ENCODE measurements around the gene MICU1.

DNA sequence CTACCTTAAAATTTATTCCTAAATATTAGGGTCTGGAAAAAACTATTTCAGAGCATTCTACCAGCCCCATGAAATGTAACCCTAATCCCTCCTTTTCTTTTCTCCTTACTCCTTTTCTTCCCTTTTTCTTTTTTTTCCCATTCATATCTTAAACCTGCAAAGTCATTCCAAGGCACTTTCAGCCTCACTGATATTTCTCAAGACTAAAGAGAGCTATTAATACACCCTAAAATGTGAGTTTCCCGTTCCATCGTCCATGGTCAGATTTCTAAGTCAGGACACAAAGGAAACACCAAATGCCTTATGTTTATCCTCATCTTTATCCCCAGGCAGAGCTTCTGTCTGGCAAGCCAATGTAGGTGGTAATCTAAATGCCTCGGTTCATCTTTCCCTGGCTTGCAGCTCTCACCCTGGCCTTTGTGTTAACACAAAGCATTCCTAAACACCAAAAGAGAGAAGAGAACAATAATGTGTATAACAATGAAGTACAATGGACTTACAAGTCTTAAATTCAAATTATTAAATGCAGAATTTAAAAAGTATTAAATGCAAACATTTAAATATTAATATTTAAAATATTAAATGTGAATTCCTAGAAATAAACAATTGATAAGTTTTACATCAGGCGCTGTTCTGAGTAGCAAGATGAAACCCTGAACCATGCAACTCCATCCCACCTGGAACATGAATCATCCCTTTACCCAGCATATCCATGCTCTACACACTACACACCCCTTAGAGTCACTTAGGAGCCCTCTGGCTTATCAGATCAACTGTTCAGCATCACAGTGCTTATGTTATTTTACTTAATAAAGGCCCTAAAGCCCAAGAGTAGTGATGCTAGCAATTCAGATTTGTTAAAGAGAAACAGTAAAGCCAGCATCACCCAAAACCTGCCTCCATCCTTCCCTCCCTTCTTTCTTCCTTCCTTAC, 26.8 kb downstream of the MICU1 start:
- TF ChIP-seq, protein P1, sequence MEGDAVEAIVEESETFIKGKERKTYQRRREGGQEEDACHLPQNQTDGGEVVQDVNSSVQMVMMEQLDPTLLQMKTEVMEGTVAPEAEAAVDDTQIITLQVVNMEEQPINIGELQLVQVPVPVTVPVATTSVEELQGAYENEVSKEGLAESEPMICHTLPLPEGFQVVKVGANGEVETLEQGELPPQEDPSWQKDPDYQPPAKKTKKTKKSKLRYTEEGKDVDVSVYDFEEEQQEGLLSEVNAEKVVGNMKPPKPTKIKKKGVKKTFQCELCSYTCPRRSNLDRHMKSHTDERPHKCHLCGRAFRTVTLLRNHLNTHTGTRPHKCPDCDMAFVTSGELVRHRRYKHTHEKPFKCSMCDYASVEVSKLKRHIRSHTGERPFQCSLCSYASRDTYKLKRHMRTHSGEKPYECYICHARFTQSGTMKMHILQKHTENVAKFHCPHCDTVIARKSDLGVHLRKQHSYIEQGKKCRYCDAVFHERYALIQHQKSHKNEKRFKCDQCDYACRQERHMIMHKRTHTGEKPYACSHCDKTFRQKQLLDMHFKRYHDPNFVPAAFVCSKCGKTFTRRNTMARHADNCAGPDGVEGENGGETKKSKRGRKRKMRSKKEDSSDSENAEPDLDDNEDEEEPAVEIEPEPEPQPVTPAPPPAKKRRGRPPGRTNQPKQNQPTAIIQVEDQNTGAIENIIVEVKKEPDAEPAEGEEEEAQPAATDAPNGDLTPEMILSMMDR (IDR thresholded peaks at IDR 0.05), result no peak
- TF ChIP-seq POLR2A (IDR thresholded peaks at IDR 0.05), result no peak
- no peak for TF ChIP-seq EP300 (IDR thresholded peaks at IDR 0.05)

All from ovary (tissue), 3 donors.